GM23248 (cell line): ENCODE results near the gene GEMIN7. TPM values are rescaled to one million over a fixed set of nuclear protein-coding genes. Genes with fewer than 3 reads are reported as not detected.

ENCODE experiments used
- DNase-seq: peaks from one replicate; pipeline ENCODE4 v3.0.0-alpha.2; 2015
- H2AFZ ChIP-seq: fragments of 200-600 bp; sonication (generic); 2 replicates; pipeline ENCODE4 v1.6.1; 2016; ENCODE audit warnings: antibody characterized with exemption
- H3F3A ChIP-seq: fragments of 200-600 bp; sonication (generic); 2 replicates; pipeline ENCODE4 v1.6.1; 2016; ENCODE audit warnings: mild to moderate bottlenecking, antibody characterized with exemption, mixed run types; ENCODE audit not compliant: insufficient read depth
- H3K27ac ChIP-seq: fragments of 200-600 bp; sonication (generic); 2 replicates; pipeline ENCODE4 v1.5.1; 2016; ENCODE audit warnings: mild to moderate bottlenecking
- H3K27me3 ChIP-seq: fragments of 200-600 bp; sonication (generic); replicated peaks from 2 replicates; pipeline ENCODE4 v1.6.1; 2016; ENCODE audit warnings: mild to moderate bottlenecking; ENCODE audit not compliant: insufficient read depth
- H3K36me3 ChIP-seq: fragments of 200-600 bp; sonication (generic); 2 replicates; pipeline ENCODE4 v1.6.1; 2016; ENCODE audit warnings: low read depth, mild to moderate bottlenecking
- H3K4me1 ChIP-seq: fragments of 200-600 bp; sonication (generic); 2 replicates; pipeline ENCODE4 v1.6.1; 2016; ENCODE audit warnings: mild to moderate bottlenecking; ENCODE audit not compliant: insufficient read depth
- H3K4me2 ChIP-seq: fragments of 200-600 bp; sonication (generic); one replicate; pipeline ENCODE4 v1.6.1; 2016; ENCODE audit warnings: mild to moderate bottlenecking; ENCODE audit not compliant: unreplicated experiment
- H3K4me3 ChIP-seq: fragments of 200-600 bp; sonication (generic); 2 replicates; pipeline ENCODE4 v1.5.1; 2016; ENCODE audit warnings: mild to moderate bottlenecking
- H3K79me2 ChIP-seq: fragments of 200-600 bp; sonication (generic); 2 replicates; pipeline ENCODE4 v1.6.1; 2016; ENCODE audit warnings: mild to moderate bottlenecking; ENCODE audit not compliant: insufficient read depth
- H3K9ac ChIP-seq: fragments of 200-600 bp; sonication (generic); 2 replicates; pipeline ENCODE4 v1.6.1; 2016; ENCODE audit warnings: mild to moderate bottlenecking
- H3K9me2 ChIP-seq: fragments of 200-600 bp; sonication (generic); 2 replicates; pipeline ENCODE4 v1.6.1; 2016; ENCODE audit warnings: mixed run types, mild to moderate bottlenecking, moderate library complexity; ENCODE audit not compliant: insufficient read depth
- H3K9me3 ChIP-seq: fragments of 200-600 bp; sonication (generic); one replicate; pipeline ENCODE4 v1.6.1; 2017; ENCODE audit warnings: low read depth
- H4K20me1 ChIP-seq: fragments of 200-600 bp; sonication (generic); 2 replicates; pipeline ENCODE4 v1.6.0; 2016; ENCODE audit not compliant: insufficient read depth
- EZH2 ChIP-seq: fragments of 200-600 bp; sonication (generic); IDR thresholded peaks from 2 replicates; pipeline ENCODE4 v1.6.1; 2018; ENCODE audit warnings: antibody characterized with exemption, mild to moderate bottlenecking; ENCODE audit not compliant: insufficient read depth, poor library complexity, severe bottlenecking
- EZH2phosphoT487 ChIP-seq: fragments of 200-600 bp; sonication (generic); IDR thresholded peaks from 2 replicates; pipeline ENCODE4 v1.6.1; 2018; ENCODE audit warnings: antibody characterized with exemption, moderate library complexity, mild to moderate bottlenecking, low read depth; ENCODE audit not compliant: insufficient read depth
- WGBS, 2 experiments: methylation state at CpG; one replicate each; pipeline ENCODE4 v1.1.6; 2015 to 2017; ENCODE audit warnings: low lambda C conversion rate in 2 of 2, low coverage in 1 of 2; ENCODE audit errors: missing lambda C conversion rate in 2 of 2; 5-methylcytosine and 5-hydroxymethylcytosine counted together
- in situ Hi-C: fragments of 300-500 bp; cut with MboI; formaldehyde crosslinking; loops from 2 replicates; pipeline ENCODE4 v1.15.0; 2020
- polyA plus RNA-seq: library from polyadenylated mRNA; unstranded; fragments of >200 nt; fragmentation: Nextera tagmentation; extraction: Ambion mirVana; gene quantifications from 2 replicates; pipeline ENCODE4 v1.2.1, GENCODE V29; 2016
- total RNA-seq: library from RNA; depleted of rRNA; stranded (reverse); fragments of >200 nt; shearing (Covaris generic); gene quantifications from 2 replicates; pipeline ENCODE4 v1.2.3, GENCODE V29; 2014

GEMIN7 gene
- total and polyA plus RNA-seq, 2 experiments from 2014 or later, result 25.3 to 48.4 TPM

GRCh38 chr19:45078390-45079062 is 534 bp upstream of the GEMIN7 start:
- Histone ChIP-seq H2AFZ (peak overlapping the region; percentile 94), H3K79me2 (peaks cover 44% of the 10 kb centered on the region), H3K9ac (peak overlapping the region; percentile 93), H4K20me1 (no peaks in the 10 kb centered on the region), H3K4me1 (peaks cover 8% of the 10 kb centered on the region), H3K4me2 (peak overlapping the region; percentile 79), H3K36me3 (no peaks in the 10 kb centered on the region), H3K9me2 (no peaks in the 10 kb centered on the region), H3K27ac (no peak overlapping the region), H3K4me3 (peak overlapping the region; percentile 96), H3K9me3 (no peaks in the 10 kb centered on the region), H3F3A (peaks cover 17% of the 10 kb centered on the region; the same call in 1 of the 2 replicates), H3K27me3 (no peaks in the 10 kb centered on the region)
- 54 to 62% methylated on average over 9 to 10 of the region's 10 CpGs for WGBS, 2 experiments
- TF ChIP-seq EZH2phosphoT487 (no peak), EZH2 (no peak)
- DNase-seq, result no peak
- in situ Hi-C loops, result no loop called here

DNA sequence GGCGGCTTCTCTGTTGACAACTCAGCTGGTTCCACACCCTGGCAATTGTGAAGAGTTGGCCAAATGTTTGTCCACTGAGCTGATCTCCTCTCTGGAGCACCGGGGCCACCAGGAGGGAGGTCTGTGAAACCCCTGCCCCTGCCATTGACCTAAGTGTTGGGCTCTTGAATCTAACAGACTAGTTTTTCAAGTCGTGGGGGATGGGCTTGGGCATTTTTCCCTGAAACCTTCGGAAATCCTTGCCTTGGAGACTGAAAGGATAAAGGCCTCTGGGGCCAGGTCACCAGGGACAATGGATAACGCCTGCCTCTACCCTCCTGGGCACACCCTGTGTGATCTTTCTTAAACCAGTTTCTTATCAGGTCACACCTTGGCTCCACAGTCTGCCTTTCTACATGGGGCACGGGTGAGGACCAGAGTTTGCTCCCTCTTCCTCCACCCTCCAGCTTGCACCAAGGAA is 881 bp downstream of the GEMIN7 start:
- TF ChIP-seq EZH2phosphoT487, result no peak
- no peak for TF ChIP-seq EZH2
- Histone ChIP-seq H3K36me3 (no peaks in the 10 kb centered on the region), H2AFZ (peak overlapping the region; percentile 94), H3K4me1 (peaks cover 8% of the 10 kb centered on the region), H3K9me2 (no peaks in the 10 kb centered on the region), H3K4me2 (peak overlapping the region; percentile 92), H3K27me3 (no peaks in the 10 kb centered on the region), H3K4me3 (peak overlapping the region; percentile 96), H3K9me3 (no peaks in the 10 kb centered on the region), H4K20me1 (no peaks in the 10 kb centered on the region), H3F3A (peaks cover 5% of the 10 kb centered on the region; the same call in 1 of the 2 replicates), H3K79me2 (peaks cover 54% of the 10 kb centered on the region), H3K9ac (peak overlapping the region; percentile 93), H3K27ac (peak overlapping the region; percentile 60)
- 3% methylated on average over 6 of the region's 6 CpGs for WGBS, 2 experiments
- no peak for DNase-seq
- in situ Hi-C loops, result no loop called here

DNA sequence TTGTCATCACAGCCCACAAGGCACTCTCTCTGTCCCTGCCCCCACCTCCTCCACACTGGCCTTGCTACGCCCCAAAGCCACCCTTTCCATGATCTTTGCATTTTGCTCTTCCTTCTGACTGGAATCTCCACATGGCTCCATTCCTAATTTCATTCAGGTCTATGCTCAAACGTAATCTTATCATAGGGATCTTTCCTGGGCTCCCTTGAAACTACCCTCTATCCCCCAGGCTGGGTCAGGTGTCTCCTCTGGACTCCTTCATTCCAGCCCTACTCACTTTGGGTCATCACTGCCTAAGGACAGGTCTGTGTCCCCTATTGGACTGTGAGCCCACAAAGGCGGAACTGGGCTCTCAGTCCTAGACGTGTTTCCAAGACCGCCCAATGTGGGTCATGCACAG is 3.1 kb downstream of the GEMIN7 start:
- H3K9me2 ChIP-seq, result no peaks in the 10 kb centered on the region
- in situ Hi-C loops, result no loop called here
- no peak overlapping the region for H3K4me2 ChIP-seq
- no peaks in the 10 kb centered on the region for H3K9me3 ChIP-seq
- 91 to 92% methylated on average over 5 of the region's 5 CpGs for WGBS, 2 experiments
- no peak for TF ChIP-seq EZH2phosphoT487
- no peak for TF ChIP-seq EZH2
- H3K9ac ChIP-seq, result no peak overlapping the region
- H3K27me3 ChIP-seq, result no peaks in the 10 kb centered on the region
- DNase-seq, result no peak
- H2AFZ ChIP-seq, result no peak overlapping the region
- H3K79me2 ChIP-seq, result peaks cover 72% of the 10 kb centered on the region
- H3K27ac ChIP-seq, result no peak overlapping the region
- H3K4me1 ChIP-seq, result peaks cover 8% of the 10 kb centered on the region
- no peaks in the 10 kb centered on the region for H3F3A ChIP-seq
- no peak overlapping the region for H3K4me3 ChIP-seq
- H4K20me1 ChIP-seq, result no peaks in the 10 kb centered on the region
- no peaks in the 10 kb centered on the region for H3K36me3 ChIP-seq

DNA sequence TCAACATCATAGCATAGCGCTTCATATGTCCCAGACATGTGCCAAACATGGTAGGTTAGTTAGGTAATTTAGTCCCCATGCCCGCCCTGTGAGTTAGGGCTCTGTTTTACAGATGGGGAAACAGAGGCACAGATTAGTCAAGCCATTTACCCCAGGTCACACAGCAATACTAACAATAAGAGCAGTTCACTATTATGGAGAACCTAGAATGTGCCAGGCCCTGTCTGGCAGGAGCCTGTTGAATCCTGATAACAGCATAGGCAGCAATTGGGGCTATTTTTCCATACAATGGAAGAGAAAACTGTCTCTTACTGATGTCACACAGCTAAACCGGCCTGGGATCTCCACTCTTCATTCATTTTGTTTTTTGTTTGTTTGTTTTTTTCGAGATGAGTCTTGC is 7.4 kb downstream of the GEMIN7 start:
- no peaks in the 10 kb centered on the region for H3K9me2 ChIP-seq
- 91 to 97% methylated on average over 4 of the region's 4 CpGs for WGBS, 2 experiments
- no peaks in the 10 kb centered on the region for H3K9me3 ChIP-seq
- H3K27me3 ChIP-seq, result no peaks in the 10 kb centered on the region
- in situ Hi-C loops, result no loop called here
- no peak overlapping the region for H3K9ac ChIP-seq
- no peaks in the 10 kb centered on the region for H4K20me1 ChIP-seq
- peaks cover 52% of the 10 kb centered on the region for H3K79me2 ChIP-seq
- H3K4me3 ChIP-seq, result no peak overlapping the region
- H3K27ac ChIP-seq, result no peak overlapping the region
- no peaks in the 10 kb centered on the region for H3K4me1 ChIP-seq
- H3K36me3 ChIP-seq, result no peaks in the 10 kb centered on the region
- DNase-seq, result no peak
- no peak for TF ChIP-seq EZH2
- TF ChIP-seq EZH2phosphoT487, result no peak
- no peak overlapping the region for H3K4me2 ChIP-seq
- peaks cover 13% of the 10 kb centered on the region for H3F3A ChIP-seq
- no peak overlapping the region for H2AFZ ChIP-seq
